Measurements from ENCODE around the gene DDX11.

DDX11 gene

DNA sequence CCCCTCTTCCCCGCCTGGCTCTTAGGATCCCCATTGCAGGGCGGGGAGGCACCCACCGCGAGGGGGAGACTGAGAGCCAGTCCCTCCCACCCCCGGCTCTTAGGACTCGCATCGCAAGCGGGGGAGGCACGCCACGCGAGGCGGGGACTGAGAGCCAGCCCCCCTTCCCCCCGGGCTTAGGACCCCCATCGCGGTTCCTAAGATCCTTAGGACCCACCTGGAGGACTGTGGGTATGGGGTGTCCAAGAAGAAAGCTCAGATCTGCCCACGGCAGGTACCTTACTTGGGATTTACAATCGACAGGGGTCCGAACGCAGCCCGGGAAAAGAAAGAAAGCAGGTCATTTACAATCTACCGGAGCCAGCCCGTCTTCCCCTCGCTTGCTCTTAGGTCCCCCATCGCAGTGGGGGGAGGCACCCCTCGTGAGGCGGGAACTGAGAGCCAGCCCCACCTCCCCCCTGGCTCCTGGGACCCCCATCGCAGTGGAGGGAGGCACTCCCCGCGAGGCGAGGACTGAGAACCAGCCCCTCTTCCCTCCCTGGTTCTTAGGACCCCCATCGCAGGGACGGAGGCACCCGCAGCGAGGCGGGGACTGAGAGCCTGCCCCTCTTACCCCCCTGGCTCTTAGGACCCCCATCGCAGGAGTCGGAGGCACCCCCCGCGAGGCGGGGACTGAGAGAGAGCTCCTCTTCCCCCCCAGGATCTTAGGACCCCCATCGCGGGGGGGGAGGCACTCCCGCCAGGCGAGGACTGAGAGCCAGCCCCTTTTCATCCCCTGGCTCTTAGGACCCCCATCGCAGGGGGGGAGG is 43.7 kb downstream of the DDX11 start:
- POLR2A ChIA-PET, result no interaction called here
- Histone ChIP-seq H3K4me3 (ENCODE audit: low read depth, low read length) (peak overlapping the region; percentile 64), H3K36me3 (ENCODE audit: control insufficient read depth in 2 of 2, insufficient read depth in 1 of 2, low read length in 2 of 2) (no peaks in the 10 kb centered on the region), H3K9me3 (ENCODE audit: control insufficient read depth, insufficient read depth, low read depth, low read length) (no peaks in the 10 kb centered on the region), H3K4me1 (ENCODE audit: control insufficient read depth, insufficient read depth, low read length) (peaks cover 2% of the 10 kb centered on the region; the same call in 1 of the 2 replicates), H3K27ac (ENCODE audit: extremely low read depth, low read depth, low read length) (peak overlapping the region; percentile 61; the same call in 1 of the 2 replicates)
- CTCF ChIA-PET, result interaction anchor here (0.5 to 1.0 kb wide), 12 partner anchors 8 to 1624 kb away, joined by 3 to 7 read pairs (median 4); no protein-coding TSS in a partner anchor
- TF ChIP-seq, protein P1, sequence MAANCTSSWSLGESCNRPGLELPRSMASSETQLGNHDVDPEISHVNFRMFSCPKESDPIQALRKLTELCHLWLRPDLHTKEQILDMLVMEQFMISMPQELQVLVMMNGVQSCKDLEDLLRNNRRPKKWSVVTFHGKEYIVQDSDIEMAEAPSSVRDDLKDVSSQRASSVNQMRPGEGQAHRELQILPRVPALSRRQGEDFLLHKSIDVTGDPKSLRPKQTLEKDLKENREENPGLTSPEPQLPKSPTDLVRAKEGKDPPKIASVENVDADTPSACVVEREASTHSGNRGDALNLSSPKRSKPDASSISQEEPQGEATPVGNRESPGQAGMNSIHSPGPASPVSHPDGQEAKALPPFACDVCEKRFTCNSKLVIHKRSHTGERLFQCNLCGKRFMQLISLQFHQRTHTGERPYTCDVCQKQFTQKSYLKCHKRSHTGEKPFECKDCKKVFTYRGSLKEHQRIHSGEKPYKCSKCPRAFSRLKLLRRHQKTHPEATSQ (tag by site-specific recombination; IDR thresholded peaks at IDR 0.05), result no peak
- TF ChIP-seq, protein P2, sequence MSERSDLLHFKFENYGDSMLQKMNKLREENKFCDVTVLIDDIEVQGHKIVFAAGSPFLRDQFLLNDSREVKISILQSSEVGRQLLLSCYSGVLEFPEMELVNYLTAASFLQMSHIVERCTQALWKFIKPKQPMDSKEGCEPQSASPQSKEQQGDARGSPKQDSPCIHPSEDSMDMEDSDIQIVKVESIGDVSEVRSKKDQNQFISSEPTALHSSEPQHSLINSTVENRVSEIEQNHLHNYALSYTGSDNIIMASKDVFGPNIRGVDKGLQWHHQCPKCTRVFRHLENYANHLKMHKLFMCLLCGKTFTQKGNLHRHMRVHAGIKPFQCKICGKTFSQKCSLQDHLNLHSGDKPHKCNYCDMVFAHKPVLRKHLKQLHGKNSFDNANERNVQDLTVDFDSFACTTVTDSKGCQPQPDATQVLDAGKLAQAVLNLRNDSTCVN (tag by site-specific recombination; optimal IDR thresholded peaks at IDR 0.05), result no peak
- TF ChIP-seq ZNF747 (tag by site-specific recombination; IDR thresholded peaks at IDR 0.05) (no peak), ZNF548 (tag by site-specific recombination; IDR thresholded peaks at IDR 0.05) (no peak), ZNF302 (tag by site-specific recombination; IDR thresholded peaks at IDR 0.05; ENCODE audit: low read depth) (no peak), ZNF274 (IDR thresholded peaks at IDR 0.05; ENCODE audit: low read length) (no peak), ZNF274 (tag by site-specific recombination; IDR thresholded peaks at IDR 0.05; ENCODE audit: borderline replicate concordance) (no peak), ZNF174 (tag by site-specific recombination; IDR thresholded peaks at IDR 0.05) (no peak), ZNF544 (tag by site-specific recombination; IDR thresholded peaks at IDR 0.05) (no peak), ZNF335 (tag by site-specific recombination; conservative IDR thresholded peaks at IDR 0.05) (peak; percentile 98), OSR2 (tag by site-specific recombination; IDR thresholded peaks at IDR 0.05) (no peak), HOXC10 (CRISPR knock-in tag; IDR thresholded peaks at IDR 0.05) (no peak), ZBTB17 (tag by site-specific recombination; IDR thresholded peaks at IDR 0.05) (peak; percentile 51), ZNF416 (tag by site-specific recombination; IDR thresholded peaks at IDR 0.05) (no peak), ZNF157 (tag by site-specific recombination; IDR thresholded peaks at IDR 0.05) (no peak), ZNF341 (tag by site-specific recombination; IDR thresholded peaks at IDR 0.05; ENCODE audit: low read depth) (peak; percentile 52)
- TF ChIP-seq, protein P3, sequence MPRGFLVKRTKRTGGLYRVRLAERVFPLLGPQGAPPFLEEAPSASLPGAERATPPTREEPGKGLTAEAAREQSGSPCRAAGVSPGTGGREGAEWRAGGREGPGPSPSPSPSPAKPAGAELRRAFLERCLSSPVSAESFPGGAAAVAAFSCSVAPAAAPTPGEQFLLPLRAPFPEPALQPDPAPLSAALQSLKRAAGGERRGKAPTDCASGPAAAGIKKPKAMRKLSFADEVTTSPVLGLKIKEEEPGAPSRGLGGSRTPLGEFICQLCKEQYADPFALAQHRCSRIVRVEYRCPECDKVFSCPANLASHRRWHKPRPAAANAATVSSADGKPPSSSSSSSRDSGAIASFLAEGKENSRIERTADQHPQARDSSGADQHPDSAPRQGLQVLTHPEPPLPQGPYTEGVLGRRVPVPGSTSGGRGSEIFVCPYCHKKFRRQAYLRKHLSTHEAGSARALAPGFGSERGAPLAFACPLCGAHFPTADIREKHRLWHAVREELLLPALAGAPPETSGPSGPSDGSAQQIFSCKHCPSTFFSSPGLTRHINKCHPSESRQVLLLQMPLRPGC (tag by site-specific recombination; IDR thresholded peaks at IDR 0.05), result no peak
- TF ChIP-seq, protein P4, sequence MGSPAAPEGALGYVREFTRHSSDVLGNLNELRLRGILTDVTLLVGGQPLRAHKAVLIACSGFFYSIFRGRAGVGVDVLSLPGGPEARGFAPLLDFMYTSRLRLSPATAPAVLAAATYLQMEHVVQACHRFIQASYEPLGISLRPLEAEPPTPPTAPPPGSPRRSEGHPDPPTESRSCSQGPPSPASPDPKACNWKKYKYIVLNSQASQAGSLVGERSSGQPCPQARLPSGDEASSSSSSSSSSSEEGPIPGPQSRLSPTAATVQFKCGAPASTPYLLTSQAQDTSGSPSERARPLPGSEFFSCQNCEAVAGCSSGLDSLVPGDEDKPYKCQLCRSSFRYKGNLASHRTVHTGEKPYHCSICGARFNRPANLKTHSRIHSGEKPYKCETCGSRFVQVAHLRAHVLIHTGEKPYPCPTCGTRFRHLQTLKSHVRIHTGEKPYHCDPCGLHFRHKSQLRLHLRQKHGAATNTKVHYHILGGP (tag by site-specific recombination; IDR thresholded peaks at IDR 0.05), result no peak
- TF ChIP-seq, protein P5, sequence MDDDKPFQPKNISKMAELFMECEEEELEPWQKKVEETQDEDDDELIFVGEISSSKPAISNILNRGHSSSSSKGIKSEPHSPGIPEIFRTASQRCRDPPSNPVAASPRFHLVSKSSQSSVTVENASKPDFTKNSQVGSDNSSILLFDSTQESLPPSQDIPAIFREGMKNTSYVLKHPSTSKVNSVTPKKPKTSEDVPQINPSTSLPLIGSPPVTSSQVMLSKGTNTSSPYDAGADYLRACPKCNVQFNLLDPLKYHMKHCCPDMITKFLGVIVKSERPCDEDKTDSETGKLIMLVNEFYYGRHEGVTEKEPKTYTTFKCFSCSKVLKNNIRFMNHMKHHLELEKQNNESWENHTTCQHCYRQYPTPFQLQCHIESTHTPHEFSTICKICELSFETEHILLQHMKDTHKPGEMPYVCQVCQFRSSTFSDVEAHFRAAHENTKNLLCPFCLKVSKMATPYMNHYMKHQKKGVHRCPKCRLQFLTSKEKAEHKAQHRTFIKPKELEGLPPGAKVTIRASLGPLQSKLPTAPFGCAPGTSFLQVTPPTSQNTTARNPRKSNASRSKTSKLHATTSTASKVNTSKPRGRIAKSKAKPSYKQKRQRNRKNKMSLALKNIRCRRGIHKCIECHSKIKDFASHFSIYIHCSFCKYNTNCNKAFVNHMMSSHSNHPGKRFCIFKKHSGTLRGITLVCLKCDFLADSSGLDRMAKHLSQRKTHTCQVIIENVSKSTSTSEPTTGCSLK (tag by site-specific recombination; IDR thresholded peaks at IDR 0.05), result no peak
- TF ChIP-seq, protein P6, sequence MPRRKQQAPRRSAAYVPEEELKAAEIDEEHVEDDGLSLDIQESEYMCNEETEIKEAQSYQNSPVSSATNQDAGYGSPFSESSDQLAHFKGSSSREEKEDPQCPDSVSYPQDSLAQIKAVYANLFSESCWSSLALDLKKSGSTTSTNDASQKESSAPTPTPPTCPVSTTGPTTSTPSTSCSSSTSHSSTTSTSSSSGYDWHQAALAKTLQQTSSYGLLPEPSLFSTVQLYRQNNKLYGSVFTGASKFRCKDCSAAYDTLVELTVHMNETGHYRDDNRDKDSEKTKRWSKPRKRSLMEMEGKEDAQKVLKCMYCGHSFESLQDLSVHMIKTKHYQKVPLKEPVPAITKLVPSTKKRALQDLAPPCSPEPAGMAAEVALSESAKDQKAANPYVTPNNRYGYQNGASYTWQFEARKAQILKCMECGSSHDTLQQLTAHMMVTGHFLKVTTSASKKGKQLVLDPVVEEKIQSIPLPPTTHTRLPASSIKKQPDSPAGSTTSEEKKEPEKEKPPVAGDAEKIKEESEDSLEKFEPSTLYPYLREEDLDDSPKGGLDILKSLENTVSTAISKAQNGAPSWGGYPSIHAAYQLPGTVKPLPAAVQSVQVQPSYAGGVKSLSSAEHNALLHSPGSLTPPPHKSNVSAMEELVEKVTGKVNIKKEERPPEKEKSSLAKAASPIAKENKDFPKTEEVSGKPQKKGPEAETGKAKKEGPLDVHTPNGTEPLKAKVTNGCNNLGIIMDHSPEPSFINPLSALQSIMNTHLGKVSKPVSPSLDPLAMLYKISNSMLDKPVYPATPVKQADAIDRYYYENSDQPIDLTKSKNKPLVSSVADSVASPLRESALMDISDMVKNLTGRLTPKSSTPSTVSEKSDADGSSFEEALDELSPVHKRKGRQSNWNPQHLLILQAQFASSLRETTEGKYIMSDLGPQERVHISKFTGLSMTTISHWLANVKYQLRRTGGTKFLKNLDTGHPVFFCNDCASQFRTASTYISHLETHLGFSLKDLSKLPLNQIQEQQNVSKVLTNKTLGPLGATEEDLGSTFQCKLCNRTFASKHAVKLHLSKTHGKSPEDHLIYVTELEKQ (tag by site-specific recombination; IDR thresholded peaks at IDR 0.05; ENCODE audit: borderline replicate concordance), result no peak
- TF ChIP-seq, protein P7, sequence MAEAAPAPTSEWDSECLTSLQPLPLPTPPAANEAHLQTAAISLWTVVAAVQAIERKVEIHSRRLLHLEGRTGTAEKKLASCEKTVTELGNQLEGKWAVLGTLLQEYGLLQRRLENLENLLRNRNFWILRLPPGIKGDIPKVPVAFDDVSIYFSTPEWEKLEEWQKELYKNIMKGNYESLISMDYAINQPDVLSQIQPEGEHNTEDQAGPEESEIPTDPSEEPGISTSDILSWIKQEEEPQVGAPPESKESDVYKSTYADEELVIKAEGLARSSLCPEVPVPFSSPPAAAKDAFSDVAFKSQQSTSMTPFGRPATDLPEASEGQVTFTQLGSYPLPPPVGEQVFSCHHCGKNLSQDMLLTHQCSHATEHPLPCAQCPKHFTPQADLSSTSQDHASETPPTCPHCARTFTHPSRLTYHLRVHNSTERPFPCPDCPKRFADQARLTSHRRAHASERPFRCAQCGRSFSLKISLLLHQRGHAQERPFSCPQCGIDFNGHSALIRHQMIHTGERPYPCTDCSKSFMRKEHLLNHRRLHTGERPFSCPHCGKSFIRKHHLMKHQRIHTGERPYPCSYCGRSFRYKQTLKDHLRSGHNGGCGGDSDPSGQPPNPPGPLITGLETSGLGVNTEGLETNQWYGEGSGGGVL (tag by site-specific recombination; IDR thresholded peaks at IDR 0.05), result peak; percentile 76
- TF ChIP-seq, protein P8, sequence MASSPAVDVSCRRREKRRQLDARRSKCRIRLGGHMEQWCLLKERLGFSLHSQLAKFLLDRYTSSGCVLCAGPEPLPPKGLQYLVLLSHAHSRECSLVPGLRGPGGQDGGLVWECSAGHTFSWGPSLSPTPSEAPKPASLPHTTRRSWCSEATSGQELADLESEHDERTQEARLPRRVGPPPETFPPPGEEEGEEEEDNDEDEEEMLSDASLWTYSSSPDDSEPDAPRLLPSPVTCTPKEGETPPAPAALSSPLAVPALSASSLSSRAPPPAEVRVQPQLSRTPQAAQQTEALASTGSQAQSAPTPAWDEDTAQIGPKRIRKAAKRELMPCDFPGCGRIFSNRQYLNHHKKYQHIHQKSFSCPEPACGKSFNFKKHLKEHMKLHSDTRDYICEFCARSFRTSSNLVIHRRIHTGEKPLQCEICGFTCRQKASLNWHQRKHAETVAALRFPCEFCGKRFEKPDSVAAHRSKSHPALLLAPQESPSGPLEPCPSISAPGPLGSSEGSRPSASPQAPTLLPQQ (tag by site-specific recombination; IDR thresholded peaks at IDR 0.05), result peak; percentile 56; the same call in 1 of the 2 replicates

All from HEK293 (cell line).